ENCODE data around the gene UBB.

DNA sequence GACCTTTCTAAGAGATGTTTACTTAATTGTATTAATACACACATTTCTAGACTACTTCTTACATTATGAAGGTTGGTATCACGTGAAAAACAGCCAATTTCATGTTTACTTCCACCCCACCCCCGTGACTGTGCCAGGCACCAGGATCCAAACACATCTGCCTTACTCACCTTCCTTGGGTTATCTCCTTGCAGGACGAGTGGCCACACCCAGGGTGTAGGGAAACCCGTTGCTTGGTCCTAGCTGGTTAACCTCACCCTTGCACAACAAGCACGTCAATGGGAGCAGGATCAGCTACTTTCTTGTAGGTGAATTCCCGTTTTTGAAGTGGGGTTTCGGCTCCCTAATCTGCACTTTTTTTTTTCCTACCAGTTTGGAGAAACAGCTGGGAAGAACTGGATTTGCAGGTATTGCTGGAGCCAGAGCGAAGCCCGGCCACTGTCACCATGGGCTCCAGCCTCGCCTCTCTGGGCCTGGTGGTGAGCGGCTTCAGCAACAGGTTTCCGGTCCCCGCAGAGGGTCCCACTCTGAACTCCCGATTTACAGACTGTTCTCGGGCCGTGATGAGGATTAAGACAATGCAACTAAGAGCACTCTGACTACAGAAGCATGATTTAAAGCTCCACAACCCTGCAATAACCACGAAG is 2.1 kb upstream of the UBB start:
- no peak for TF ChIP-seq EZH2 (IDR thresholded peaks at IDR 0.05; ENCODE audit: low read length)
- TF ChIP-seq, protein P1, sequence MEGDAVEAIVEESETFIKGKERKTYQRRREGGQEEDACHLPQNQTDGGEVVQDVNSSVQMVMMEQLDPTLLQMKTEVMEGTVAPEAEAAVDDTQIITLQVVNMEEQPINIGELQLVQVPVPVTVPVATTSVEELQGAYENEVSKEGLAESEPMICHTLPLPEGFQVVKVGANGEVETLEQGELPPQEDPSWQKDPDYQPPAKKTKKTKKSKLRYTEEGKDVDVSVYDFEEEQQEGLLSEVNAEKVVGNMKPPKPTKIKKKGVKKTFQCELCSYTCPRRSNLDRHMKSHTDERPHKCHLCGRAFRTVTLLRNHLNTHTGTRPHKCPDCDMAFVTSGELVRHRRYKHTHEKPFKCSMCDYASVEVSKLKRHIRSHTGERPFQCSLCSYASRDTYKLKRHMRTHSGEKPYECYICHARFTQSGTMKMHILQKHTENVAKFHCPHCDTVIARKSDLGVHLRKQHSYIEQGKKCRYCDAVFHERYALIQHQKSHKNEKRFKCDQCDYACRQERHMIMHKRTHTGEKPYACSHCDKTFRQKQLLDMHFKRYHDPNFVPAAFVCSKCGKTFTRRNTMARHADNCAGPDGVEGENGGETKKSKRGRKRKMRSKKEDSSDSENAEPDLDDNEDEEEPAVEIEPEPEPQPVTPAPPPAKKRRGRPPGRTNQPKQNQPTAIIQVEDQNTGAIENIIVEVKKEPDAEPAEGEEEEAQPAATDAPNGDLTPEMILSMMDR (optimal IDR thresholded peaks at IDR 0.05 in 1 of 3, IDR thresholded peaks at IDR 0.05 in 1 of 3, conservative IDR thresholded peaks at IDR 0.05 in 1 of 3; ENCODE audit: extremely low read depth in 1 of 3, insufficient read depth in 2 of 3, low read length in 3 of 3), result no peak

All from keratinocyte (primary cell).